GM23338 (cell line): Measurements from ENCODE around the gene HEMK1.

Source experiments
- CREB1 ChIP-seq: fragments of 250-450 bp; sonication (Bioruptor Pico); IDR thresholded peaks from 2 replicates; pipeline ENCODE4 v1.5.0; 2020; ENCODE audit warnings: low read depth, mild to moderate bottlenecking, moderate library complexity
- CTCF ChIP-seq, 2 experiments: fragments of 200-600 bp in 1 of 2; sonication (generic) in 1 of 2; conservative IDR thresholded peaks; 2 replicates each; pipeline versions ENCODE4 v1.5.1 to v1.6.1; 2016 to 2017; ENCODE audit warnings: antibody characterized with exemption in 2 of 2, low read depth in 2 of 2, mild to moderate bottlenecking in 2 of 2, moderate library complexity in 1 of 2
- ETS1 ChIP-seq: IDR thresholded peaks from 2 replicates; pipeline ENCODE4 v1.6.1; 2016; ENCODE audit warnings: antibody characterized with exemption
- EZH2 ChIP-seq: fragments of 200-600 bp; sonication (generic); IDR thresholded peaks from one replicate; pipeline ENCODE4 v1.8.0; 2017; ENCODE audit warnings: antibody characterized with exemption, mild to moderate bottlenecking, low read depth; ENCODE audit not compliant: unreplicated experiment
- EZH2phosphoT487 ChIP-seq: fragments of 200-600 bp; sonication (generic); IDR thresholded peaks from one replicate; pipeline ENCODE4 v1.8.1; 2018; ENCODE audit warnings: antibody characterized with exemption; ENCODE audit not compliant: unreplicated experiment
- NANOG ChIP-seq: IDR thresholded peaks from 2 replicates; pipeline ENCODE4 v1.6.1; 2016; ENCODE audit warnings: antibody characterized with exemption, borderline replicate concordance
- POLR2AphosphoS5 ChIP-seq: IDR thresholded peaks from 2 replicates; pipeline ENCODE4 v1.6.1; 2016; ENCODE audit warnings: antibody characterized with exemption, low read depth
- ZNF462 ChIP-seq: fragments of 250-450 bp; sonication (Bioruptor Pico); IDR thresholded peaks from 2 replicates; pipeline ENCODE4 v1.5.0; 2020; ENCODE audit warnings: mild to moderate bottlenecking, moderate library complexity

- TF ChIP-seq ZNF462 (CRISPR knock-in tag) (no peak), CTCF (conservative IDR thresholded peaks at IDR 0.05; ENCODE audit: low read depth in 2 of 2) (no peak), EZH2 (no peak), POLR2AphosphoS5 (no peak), CREB1 (no peak), ETS1 (no peak), EZH2phosphoT487 (no peak), NANOG (no peak)
Measured at GRCh38 chr3:50531201-50531600, 38.1 kb upstream of the HEMK1 start.
